WTC11 (cell line): ENCODE measurements around the gene DPY30. TPM values are rescaled to one million over a fixed set of nuclear protein-coding genes. Genes with fewer than 3 reads are reported as not detected.

ENCODE experiments used
- ATAC-seq: fragments of 200-7000 bp; cut with Tn5 transposase; 2 replicates; pipeline ENCODE4 v1.10.0; 2021; ENCODE audit warnings: mild to moderate bottlenecking, moderate library complexity
- CTCF ChIA-PET: fragments of 300-600 bp; sonication (Branson Sonifier 250); formaldehyde crosslinking; loops from one replicate; lab custom pipeline; 2021; ENCODE audit warnings: antibody characterized with exemption; lab: Charles Lee
- POLR2A ChIA-PET: fragments of 350-600 bp; sonication (Branson Sonifier 250); formaldehyde crosslinking; loops from one replicate; lab custom pipeline; 2021; ENCODE audit warnings: antibody characterized with exemption; lab: Charles Lee
- DNase-seq: peaks from one replicate; pipeline ENCODE4 v3.0.0; 2021; ENCODE audit warnings: low spot score
- H3K27ac Mint-ChIP-seq: 2 replicates; pipeline ENCODE4 v1.8.0; 2021; ENCODE audit warnings: mixed read lengths
- H3K27me3 Mint-ChIP-seq: 2 replicates; pipeline ENCODE4 v1.8.0; 2021; ENCODE audit warnings: low read depth, mild to moderate bottlenecking, moderate library complexity, mixed read lengths
- H3K36me3 Mint-ChIP-seq: 2 replicates; pipeline ENCODE4 v1.8.0; 2021; ENCODE audit warnings: mixed read lengths
- H3K4me1 Mint-ChIP-seq: 2 replicates; pipeline ENCODE4 v1.8.0; 2022; ENCODE audit warnings: mixed read lengths
- H3K4me3 Mint-ChIP-seq: 2 replicates; pipeline ENCODE4 v1.8.0; 2021; ENCODE audit warnings: mild to moderate bottlenecking, moderate library complexity, mixed read lengths
- H3K9me3 Mint-ChIP-seq: 2 replicates; pipeline ENCODE4 v1.8.0; 2021; ENCODE audit warnings: mixed read lengths
- ARID4B ChIP-seq: sonication (generic); formaldehyde crosslinking; IDR thresholded peaks from 2 replicates; pipeline ENCODE4 v1.8.0; 2023; ENCODE audit warnings: missing genetic modification reagents, mild to moderate bottlenecking, borderline replicate concordance
- CBFB ChIP-seq: sonication (generic); formaldehyde crosslinking; IDR thresholded peaks from 2 replicates; pipeline ENCODE4 v1.8.1; 2022; ENCODE audit warnings: mild to moderate bottlenecking, low read depth, missing genetic modification reagents
- CREM ChIP-seq: sonication (generic); formaldehyde crosslinking; IDR thresholded peaks from 2 replicates; pipeline ENCODE4 v1.8.1; 2022; ENCODE audit warnings: mild to moderate bottlenecking, missing genetic modification reagents, moderate library complexity
- KAT7 ChIP-seq: sonication (generic); formaldehyde crosslinking; IDR thresholded peaks from 2 replicates; pipeline ENCODE4 v1.8.1; 2023; ENCODE audit warnings: missing genetic modification reagents, mild to moderate bottlenecking, borderline replicate concordance
- NR1H2 ChIP-seq: sonication (generic); formaldehyde crosslinking; IDR thresholded peaks from 2 replicates; pipeline ENCODE4 v1.9.0; 2021; ENCODE audit warnings: mild to moderate bottlenecking, moderate library complexity, missing genetic modification reagents
- PRDM15 ChIP-seq: sonication (generic); formaldehyde crosslinking; IDR thresholded peaks from 2 replicates; pipeline ENCODE4 v1.8.0; 2022; ENCODE audit warnings: missing genetic modification reagents
- STAT6 ChIP-seq: sonication (generic); formaldehyde crosslinking; conservative IDR thresholded peaks from 2 replicates; pipeline ENCODE4 v1.8.1; 2023; ENCODE audit warnings: mild to moderate bottlenecking, low read depth, missing genetic modification reagents, moderate library complexity
- TP53 ChIP-seq: sonication (generic); formaldehyde crosslinking; IDR thresholded peaks from 2 replicates; pipeline ENCODE4 v1.8.1; 2023; ENCODE audit warnings: mild to moderate bottlenecking, missing genetic modification reagents
- ZNF425 ChIP-seq: fragments of 250-450 bp; sonication (Bioruptor Pico); conservative IDR thresholded peaks from 2 replicates; pipeline ENCODE4 v1.9.0; 2021; ENCODE audit warnings: mild to moderate bottlenecking
- total RNA-seq: library from RNA; stranded (reverse); gene quantifications from 3 replicates; pipeline ENCODE4 v1.2.3, GENCODE V29; 2021

Gene DPY30
- total RNA-seq, 1 experiment from 2014 or later: 116 TPM

- peak; percentile 60; the same call in 1 of the 2 replicates for TF ChIP-seq ARID4B (CRISPR knock-in tag)
- no peak for TF ChIP-seq STAT6 (CRISPR knock-in tag)
- peak; percentile 69; the same call in 1 of the 2 replicates for TF ChIP-seq CREM (CRISPR knock-in tag)
- no peak for TF ChIP-seq KAT7
- TF ChIP-seq CBFB (CRISPR knock-in tag): peak; percentile 81; the same call in 1 of the 2 replicates
Observed at GRCh38 chr2:32039447-32040219, at the start of gene DPY30 (continued).

GRCh38 chr2:32074134-32074506, 34.5 kb upstream of the DPY30 start:
- H3K27me3 Mint-ChIP-seq: no peaks in the 10 kb centered on the region
- ATAC-seq (no peak), DNase-seq (no peak)
- no peak for TF ChIP-seq PRDM15 (CRISPR knock-in tag)
- no peak for TF ChIP-seq TP53 (CRISPR knock-in tag)
- TF ChIP-seq ZNF425 (CRISPR knock-in tag): no peak
- no peak for TF ChIP-seq NR1H2 (CRISPR knock-in tag)
- ChIA-PET POLR2A (interaction anchor here (0.8 kb wide), 1 partner anchor 9 kb away, joined by 3 read pairs; no protein-coding TSS in a partner anchor), CTCF (no interaction called here)
- no peaks in the 10 kb centered on the region for H3K36me3 Mint-ChIP-seq
- no peaks in the 10 kb centered on the region for H3K9me3 Mint-ChIP-seq
- H3K4me1 Mint-ChIP-seq: no peaks in the 10 kb centered on the region
- no peak overlapping the region for H3K27ac Mint-ChIP-seq
- H3K4me3 Mint-ChIP-seq: no peak overlapping the region
